Breast epithelium (tissue), 4 donors: Measurements from ENCODE around the gene ZNF638. TPM values are rescaled to one million over a fixed set of nuclear protein-coding genes. Genes with fewer than 3 reads are reported as not detected.

Experiments
- DNase-seq, 2 donors: peaks; one replicate each; pipeline ENCODE4 v3.0.0-alpha.2; 2019; ENCODE audit warnings: low spot score in 2 of 2
- H3K27ac ChIP-seq, 2 donors: fragments of 200-600 bp; sonication (generic) in 1 of 2; one replicate each; pipeline ENCODE4 v1.5.1; 2016 to 2019; ENCODE audit warnings: mild to moderate bottlenecking in 1 of 2
- H3K27me3 ChIP-seq, 2 donors: fragments of 200-600 bp; sonication (generic) in 1 of 2; one replicate each; pipeline versions ENCODE4 v1.5.1 to v1.6.0; 2017 to 2019; ENCODE audit warnings: control low read depth in 1 of 2, mild to moderate bottlenecking in 1 of 2
- H3K36me3 ChIP-seq: fragments of 200-600 bp; one replicate; pipeline ENCODE4 v1.5.1; 2019
- H3K4me1 ChIP-seq, 2 donors: fragments of 200-600 bp; sonication (generic); one replicate each; pipeline ENCODE4 v1.5.1; 2016 to 2019; ENCODE audit warnings: control low read depth in 1 of 2
- H3K4me3 ChIP-seq, 3 donors: fragments of 200-600 bp; sonication (generic); 1 replicate in 2 of 3; 2 replicates in 1 of 3; pipeline ENCODE4 v1.5.1; 2016 to 2019; ENCODE audit warnings: mild to moderate bottlenecking in 3 of 3, moderate library complexity in 2 of 3
- H3K9me3 ChIP-seq, 2 donors: fragments of 200-600 bp; sonication (generic) in 1 of 2; one replicate each; pipeline ENCODE4 v1.5.1; 2016 to 2019; ENCODE audit warnings: control low read depth in 1 of 2
- POLR2A ChIP-seq: fragments of 450-650 bp; IDR thresholded peaks from one replicate; pipeline ENCODE4 v1.6.1; 2016; ENCODE audit warnings: antibody characterized with exemption, mild to moderate bottlenecking, moderate library complexity
- POLR2AphosphoS5 ChIP-seq, 3 donors: sonication (generic); formaldehyde crosslinking; IDR thresholded peaks; one replicate each; pipeline ENCODE4 v1.6.1; 2017; ENCODE audit warnings: antibody characterized with exemption in 3 of 3
- intact Hi-C: fragments of 100-400 bp; cut with DNase I; formaldehyde crosslinking; loops from one replicate; pipeline ENCODE4 v1.15.1; 2023; ENCODE audit warnings: low total_unique reads
- total RNA-seq, 3 donors: library from RNA; depleted of rRNA; stranded (reverse); fragments of >200 nt; gene quantifications; one replicate each; pipeline ENCODE4 v1.1.0, GENCODE V29; 2016
- TF ChIP-seq, protein P1 (sequence below), 3 donors: fragments of 450-650 bp; IDR thresholded peaks; one replicate each; pipeline ENCODE4 v1.5.1; 2016 to 2017; ENCODE audit warnings: antibody characterized with exemption in 3 of 3, mild to moderate bottlenecking in 3 of 3, moderate library complexity in 3 of 3

ZNF638 gene
- total RNA-seq, 3 donors from 2014 or later: 203 to 290 (median 266) TPM

DNA sequence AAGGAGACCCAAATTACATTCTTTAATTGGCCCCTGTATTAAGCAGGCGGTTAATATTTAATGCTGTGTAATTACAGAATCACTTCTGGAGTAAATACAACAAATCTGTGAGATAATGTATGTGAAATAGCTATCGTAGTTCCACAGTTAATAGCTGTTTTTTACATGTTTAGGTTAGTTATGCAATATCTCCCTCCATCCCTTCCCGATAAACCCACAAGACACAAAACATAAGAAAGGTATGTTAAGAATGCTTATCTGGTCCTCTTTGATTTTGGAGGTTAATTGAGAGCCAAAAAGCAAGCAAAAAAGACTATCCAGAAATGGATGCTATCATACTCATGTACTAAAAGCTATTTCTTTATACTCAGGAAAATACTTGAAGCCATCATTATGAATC, 49.1 kb downstream of the ZNF638 start:
- H3K27ac ChIP-seq: no peak overlapping the region
- no peaks in the 10 kb centered on the region for H3K27me3 ChIP-seq
- no peaks in the 10 kb centered on the region for H3K4me1 ChIP-seq
- DNase-seq: no peak
- TF ChIP-seq, protein P1, sequence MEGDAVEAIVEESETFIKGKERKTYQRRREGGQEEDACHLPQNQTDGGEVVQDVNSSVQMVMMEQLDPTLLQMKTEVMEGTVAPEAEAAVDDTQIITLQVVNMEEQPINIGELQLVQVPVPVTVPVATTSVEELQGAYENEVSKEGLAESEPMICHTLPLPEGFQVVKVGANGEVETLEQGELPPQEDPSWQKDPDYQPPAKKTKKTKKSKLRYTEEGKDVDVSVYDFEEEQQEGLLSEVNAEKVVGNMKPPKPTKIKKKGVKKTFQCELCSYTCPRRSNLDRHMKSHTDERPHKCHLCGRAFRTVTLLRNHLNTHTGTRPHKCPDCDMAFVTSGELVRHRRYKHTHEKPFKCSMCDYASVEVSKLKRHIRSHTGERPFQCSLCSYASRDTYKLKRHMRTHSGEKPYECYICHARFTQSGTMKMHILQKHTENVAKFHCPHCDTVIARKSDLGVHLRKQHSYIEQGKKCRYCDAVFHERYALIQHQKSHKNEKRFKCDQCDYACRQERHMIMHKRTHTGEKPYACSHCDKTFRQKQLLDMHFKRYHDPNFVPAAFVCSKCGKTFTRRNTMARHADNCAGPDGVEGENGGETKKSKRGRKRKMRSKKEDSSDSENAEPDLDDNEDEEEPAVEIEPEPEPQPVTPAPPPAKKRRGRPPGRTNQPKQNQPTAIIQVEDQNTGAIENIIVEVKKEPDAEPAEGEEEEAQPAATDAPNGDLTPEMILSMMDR (IDR thresholded peaks at IDR 0.05): no peak
- no peak for TF ChIP-seq POLR2A
- TF ChIP-seq POLR2AphosphoS5 (IDR thresholded peaks at IDR 0.05): no peak
- no peaks in the 10 kb centered on the region for H3K9me3 ChIP-seq
- intact Hi-C loops: no loop called here
- H3K4me3 ChIP-seq: no peak overlapping the region
- H3K36me3 ChIP-seq: no peaks in the 10 kb centered on the region

DNA sequence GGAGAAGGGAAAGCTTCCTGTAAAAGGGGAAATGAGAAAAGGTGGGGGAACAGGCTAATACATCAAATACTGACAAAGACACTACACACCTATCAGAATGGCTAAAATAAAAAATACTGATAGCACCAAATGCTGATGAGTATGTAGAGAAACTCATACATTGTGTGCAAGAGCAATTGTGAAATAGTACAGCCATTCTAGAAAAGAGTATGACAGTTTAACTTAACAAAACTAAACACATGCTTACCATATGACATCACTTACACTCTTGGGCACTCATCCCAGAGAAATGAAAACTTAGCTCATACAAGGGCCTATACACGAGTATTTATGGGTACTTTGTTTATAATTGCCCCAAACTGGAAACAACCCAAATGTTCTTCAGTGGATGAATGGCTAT, 53.4 kb downstream of the ZNF638 start:
- TF ChIP-seq POLR2A: no peak
- TF ChIP-seq, protein P1 (IDR thresholded peaks at IDR 0.05): no peak
- no peak for TF ChIP-seq POLR2AphosphoS5 (IDR thresholded peaks at IDR 0.05)
- Histone ChIP-seq H3K9me3 (no peaks in the 10 kb centered on the region), H3K4me3 (no peak overlapping the region), H3K27me3 (no peaks in the 10 kb centered on the region), H3K27ac (no peak overlapping the region), H3K4me1 (no peaks in the 10 kb centered on the region), H3K36me3 (no peaks in the 10 kb centered on the region)
- intact Hi-C loops: no loop called here
- no peak for DNase-seq

- Histone ChIP-seq H3K27me3 (no peaks in the 10 kb centered on the region), H3K4me3 (no peak overlapping the region), H3K27ac (no peak overlapping the region), H3K36me3 (no peaks in the 10 kb centered on the region), H3K4me1 (no peaks in the 10 kb centered on the region), H3K9me3 (no peaks in the 10 kb centered on the region)
- DNase-seq: no peak
- intact Hi-C loops: no loop called here
- TF ChIP-seq POLR2A (no peak), POLR2AphosphoS5 (IDR thresholded peaks at IDR 0.05) (no peak)
- TF ChIP-seq, protein P1 (IDR thresholded peaks at IDR 0.05): no peak
Observed at GRCh38 chr2:71388214-71388613, 56.6 kb downstream of the ZNF638 start.

DNA sequence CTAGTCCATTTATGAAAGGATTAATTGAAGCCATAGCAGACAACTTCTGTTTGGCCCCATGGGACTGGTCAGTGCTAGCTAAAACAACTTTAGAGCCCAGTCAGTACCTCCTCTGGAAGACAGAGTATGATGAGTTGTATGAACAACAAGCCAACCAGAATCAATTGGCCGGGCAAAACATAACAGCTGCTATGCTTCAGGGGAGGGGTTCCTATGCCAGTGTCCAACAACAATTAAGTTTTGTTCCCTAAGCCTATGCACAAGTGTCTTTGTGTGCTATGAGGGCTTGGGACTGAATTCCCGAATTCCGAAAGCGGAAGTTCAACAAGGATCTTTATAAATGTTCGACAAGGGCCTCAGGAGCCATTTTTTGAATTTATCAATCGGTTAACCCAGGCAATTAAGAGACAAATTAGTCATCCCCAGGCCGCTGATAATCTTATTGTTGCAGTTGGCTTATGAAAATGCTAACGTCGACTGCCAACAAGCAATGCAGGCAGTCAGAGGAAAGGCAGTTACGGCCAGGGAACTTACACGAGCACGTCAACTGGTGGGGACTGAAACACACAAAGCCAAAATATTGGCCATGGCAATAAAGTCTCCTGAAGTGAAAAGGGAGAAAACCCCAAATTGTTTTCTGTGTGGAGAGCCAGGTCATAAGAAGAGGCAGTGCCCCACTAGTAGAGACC, 57.9 kb downstream of the ZNF638 start:
- no peaks in the 10 kb centered on the region for H3K9me3 ChIP-seq
- intact Hi-C loops: no loop called here
- no peaks in the 10 kb centered on the region for H3K36me3 ChIP-seq
- DNase-seq: no peak
- H3K27ac ChIP-seq: no peak overlapping the region
- no peak overlapping the region for H3K4me3 ChIP-seq
- no peaks in the 10 kb centered on the region for H3K4me1 ChIP-seq
- TF ChIP-seq, protein P1 (IDR thresholded peaks at IDR 0.05): no peak
- no peak for TF ChIP-seq POLR2AphosphoS5 (IDR thresholded peaks at IDR 0.05)
- no peak for TF ChIP-seq POLR2A
- no peaks in the 10 kb centered on the region for H3K27me3 ChIP-seq

- DNase-seq: no peak
- Histone ChIP-seq H3K36me3 (no peaks in the 10 kb centered on the region), H3K27ac (no peak overlapping the region), H3K9me3 (no peaks in the 10 kb centered on the region), H3K4me3 (no peak overlapping the region), H3K27me3 (no peaks in the 10 kb centered on the region), H3K4me1 (no peaks in the 10 kb centered on the region)
- TF ChIP-seq POLR2AphosphoS5 (IDR thresholded peaks at IDR 0.05): no peak
- TF ChIP-seq, protein P1 (IDR thresholded peaks at IDR 0.05): no peak
- no peak for TF ChIP-seq POLR2A
- intact Hi-C loops: no loop called here
Observed at GRCh38 chr2:71393216-71393615, 61.6 kb downstream of the ZNF638 start.
